ENCODE measurements around the gene SAT2.

DNA sequence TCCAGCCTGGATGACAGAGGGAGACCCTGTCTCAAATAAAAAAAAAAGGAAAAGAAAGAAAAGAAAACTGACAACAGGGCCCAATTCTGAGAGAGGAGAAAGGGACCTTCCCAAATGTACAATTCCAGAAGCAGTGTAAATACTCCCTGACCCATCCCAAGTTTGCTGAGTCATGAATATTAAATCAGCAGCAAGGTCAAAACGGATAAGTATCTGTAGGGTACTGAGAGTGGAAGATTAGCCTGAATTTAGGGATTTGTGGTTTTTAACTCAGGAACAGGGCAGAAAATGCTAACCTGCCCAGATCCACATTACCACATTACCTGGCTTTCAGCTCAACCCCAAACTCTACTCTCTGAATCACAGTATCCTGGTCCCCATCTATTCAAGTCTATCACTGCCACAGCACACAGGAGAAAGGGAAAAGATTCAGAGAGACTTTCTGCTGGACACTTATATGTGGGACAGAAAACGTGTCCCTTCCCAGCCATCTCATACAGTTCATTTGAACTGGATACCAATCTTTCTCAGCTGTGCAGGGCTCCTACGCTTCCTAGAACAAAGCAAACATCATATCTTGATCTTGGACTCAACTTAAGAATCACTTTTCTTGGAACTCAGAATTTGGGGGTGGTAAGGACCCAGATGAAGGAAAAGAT lies 15.9 kb downstream of the SAT2 start:
- TF ChIP-seq, protein P1, sequence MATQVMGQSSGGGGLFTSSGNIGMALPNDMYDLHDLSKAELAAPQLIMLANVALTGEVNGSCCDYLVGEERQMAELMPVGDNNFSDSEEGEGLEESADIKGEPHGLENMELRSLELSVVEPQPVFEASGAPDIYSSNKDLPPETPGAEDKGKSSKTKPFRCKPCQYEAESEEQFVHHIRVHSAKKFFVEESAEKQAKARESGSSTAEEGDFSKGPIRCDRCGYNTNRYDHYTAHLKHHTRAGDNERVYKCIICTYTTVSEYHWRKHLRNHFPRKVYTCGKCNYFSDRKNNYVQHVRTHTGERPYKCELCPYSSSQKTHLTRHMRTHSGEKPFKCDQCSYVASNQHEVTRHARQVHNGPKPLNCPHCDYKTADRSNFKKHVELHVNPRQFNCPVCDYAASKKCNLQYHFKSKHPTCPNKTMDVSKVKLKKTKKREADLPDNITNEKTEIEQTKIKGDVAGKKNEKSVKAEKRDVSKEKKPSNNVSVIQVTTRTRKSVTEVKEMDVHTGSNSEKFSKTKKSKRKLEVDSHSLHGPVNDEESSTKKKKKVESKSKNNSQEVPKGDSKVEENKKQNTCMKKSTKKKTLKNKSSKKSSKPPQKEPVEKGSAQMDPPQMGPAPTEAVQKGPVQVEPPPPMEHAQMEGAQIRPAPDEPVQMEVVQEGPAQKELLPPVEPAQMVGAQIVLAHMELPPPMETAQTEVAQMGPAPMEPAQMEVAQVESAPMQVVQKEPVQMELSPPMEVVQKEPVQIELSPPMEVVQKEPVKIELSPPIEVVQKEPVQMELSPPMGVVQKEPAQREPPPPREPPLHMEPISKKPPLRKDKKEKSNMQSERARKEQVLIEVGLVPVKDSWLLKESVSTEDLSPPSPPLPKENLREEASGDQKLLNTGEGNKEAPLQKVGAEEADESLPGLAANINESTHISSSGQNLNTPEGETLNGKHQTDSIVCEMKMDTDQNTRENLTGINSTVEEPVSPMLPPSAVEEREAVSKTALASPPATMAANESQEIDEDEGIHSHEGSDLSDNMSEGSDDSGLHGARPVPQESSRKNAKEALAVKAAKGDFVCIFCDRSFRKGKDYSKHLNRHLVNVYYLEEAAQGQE (IDR thresholded peaks at IDR 0.05; ENCODE audit: insufficient read depth in 1 of 2, low read depth in 2 of 2, low read length in 2 of 2): no peak
- TF ChIP-seq TAF1 (IDR thresholded peaks at IDR 0.05; ENCODE audit: borderline replicate concordance, insufficient read depth, low read length): no peak
- no peak for TF ChIP-seq POLR2AphosphoS5 (IDR thresholded peaks at IDR 0.05; ENCODE audit: low read depth, low read length)
